DOHH2 (cell line): ENCODE measurements around the gene FRMD8.

Experiments used
- H3F3A ChIP-seq: fragments of 200-600 bp; sonication (generic), shearing (Covaris generic); 2 replicates; pipeline ENCODE4 v1.6.0; 2016; ENCODE audit warnings: antibody characterized with exemption, mild to moderate bottlenecking; ENCODE audit not compliant: control insufficient read depth, insufficient read depth
- H3K27ac ChIP-seq: fragments of 200-600 bp; sonication (generic); 2 replicates; pipeline ENCODE4 v1.5.1; 2014; ENCODE audit warnings: low read depth, mild to moderate bottlenecking, low read length, moderate library complexity
- H3K27me3 ChIP-seq: fragments of 200-600 bp; sonication (generic); 2 replicates; pipeline ENCODE4 v1.6.1; 2014; ENCODE audit warnings: mild to moderate bottlenecking, low read length, mixed read lengths; ENCODE audit not compliant: control insufficient read depth
- H3K36me3 ChIP-seq: fragments of 200-600 bp; sonication (generic); 2 replicates; pipeline ENCODE4 v1.6.1; 2014; ENCODE audit warnings: mild to moderate bottlenecking, low read length, moderate library complexity, mixed read lengths; ENCODE audit not compliant: control insufficient read depth
- H3K4me1 ChIP-seq: fragments of 200-600 bp; sonication (generic); 2 replicates; pipeline ENCODE4 v1.6.1; 2014; ENCODE audit warnings: mild to moderate bottlenecking, low read length, mixed read lengths; ENCODE audit not compliant: control insufficient read depth
- H3K4me2 ChIP-seq: fragments of 200-600 bp; sonication (generic); 2 replicates; pipeline ENCODE4 v1.6.0; 2014; ENCODE audit warnings: mild to moderate bottlenecking, low read length, moderate library complexity
- H3K4me3 ChIP-seq: fragments of 200-600 bp; sonication (generic); 2 replicates; pipeline ENCODE4 v1.5.1; 2014; ENCODE audit warnings: mild to moderate bottlenecking, low read length, mixed read lengths
- H3K79me2 ChIP-seq: fragments of 200-600 bp; sonication (generic); 2 replicates; pipeline ENCODE4 v1.6.1; 2014; ENCODE audit warnings: mild to moderate bottlenecking, low read length, mixed read lengths; ENCODE audit not compliant: control insufficient read depth
- H3K9me2 ChIP-seq: fragments of 200-600 bp; sonication (generic); replicated peaks from 2 replicates; pipeline ENCODE4 v1.6.1; 2014; ENCODE audit warnings: mild to moderate bottlenecking, low read length, mixed read lengths; ENCODE audit not compliant: control insufficient read depth
- H3K9me3 ChIP-seq: fragments of 200-600 bp; sonication (generic); 2 replicates; pipeline ENCODE4 v1.6.1; 2014; ENCODE audit warnings: antibody characterized with exemption, low read length, mixed read lengths; ENCODE audit not compliant: control insufficient read depth, insufficient read depth
- H4K20me1 ChIP-seq: fragments of 200-600 bp; sonication (generic); 2 replicates; pipeline ENCODE4 v1.6.0; 2014; ENCODE audit warnings: low read depth, mild to moderate bottlenecking, antibody characterized with exemption, low read length, moderate library complexity; ENCODE audit not compliant: control insufficient read depth, insufficient read depth
- EZH2phosphoT487 ChIP-seq: fragments of 200-600 bp; sonication (generic); IDR thresholded peaks from 2 replicates; pipeline ENCODE4 v1.6.1; 2017; ENCODE audit warnings: borderline replicate concordance, mild to moderate bottlenecking, antibody characterized with exemption, low read length, moderate library complexity, mixed read lengths
- TF ChIP-seq, protein P1 (sequence below): fragments of 200-600 bp; sonication (generic); IDR thresholded peaks from one replicate; pipeline ENCODE4 v1.5.1; 2014; ENCODE audit warnings: antibody characterized with exemption, mild to moderate bottlenecking, low read depth, low read length; ENCODE audit not compliant: poor library complexity, severe bottlenecking

FRMD8 gene

DNA sequence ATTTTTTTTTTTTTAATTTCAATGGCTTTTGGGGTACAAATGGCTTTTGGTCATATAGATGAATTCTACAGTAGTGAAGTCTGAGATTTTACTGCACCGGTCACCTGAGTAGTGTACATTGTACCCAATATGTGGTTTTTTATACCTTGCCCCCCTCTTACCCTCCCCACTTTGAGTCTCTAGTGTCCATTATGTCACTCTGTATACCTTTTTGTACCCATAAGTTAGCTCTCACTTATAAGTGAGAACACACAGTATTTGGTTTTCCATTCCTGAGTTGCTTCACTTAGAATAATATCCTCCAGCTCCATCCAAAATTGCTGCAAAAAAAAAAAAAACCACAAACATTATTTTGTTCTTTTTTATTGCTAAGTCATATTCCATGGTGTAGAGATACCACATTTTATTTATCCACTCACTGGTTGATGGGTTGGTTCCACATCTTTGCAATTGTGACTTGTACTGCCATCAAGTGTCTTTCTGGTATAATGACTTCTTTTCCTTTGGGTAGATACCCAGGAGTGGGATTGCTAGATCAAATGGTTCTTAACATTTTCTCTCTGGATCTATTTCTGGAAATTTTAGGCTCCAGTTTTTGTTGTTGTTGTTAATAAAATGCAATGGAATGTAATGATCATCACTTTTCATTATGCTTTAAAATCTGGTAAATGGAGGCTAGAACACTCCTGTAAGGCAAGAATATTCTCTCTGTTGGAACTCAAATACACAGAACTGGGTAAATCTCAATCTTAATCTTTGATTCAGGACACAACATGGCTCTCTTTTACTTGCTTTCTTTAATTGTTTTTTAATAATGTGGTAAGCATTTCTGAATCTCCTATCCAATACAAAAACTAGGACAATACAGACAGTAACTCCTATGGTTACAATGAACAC lies 46.5 kb downstream of the FRMD8 start:
- H4K20me1 ChIP-seq = no peaks in the 10 kb centered on the region
- H3K36me3 ChIP-seq = peaks cover 80% of the 10 kb centered on the region
- TF ChIP-seq, protein P1, sequence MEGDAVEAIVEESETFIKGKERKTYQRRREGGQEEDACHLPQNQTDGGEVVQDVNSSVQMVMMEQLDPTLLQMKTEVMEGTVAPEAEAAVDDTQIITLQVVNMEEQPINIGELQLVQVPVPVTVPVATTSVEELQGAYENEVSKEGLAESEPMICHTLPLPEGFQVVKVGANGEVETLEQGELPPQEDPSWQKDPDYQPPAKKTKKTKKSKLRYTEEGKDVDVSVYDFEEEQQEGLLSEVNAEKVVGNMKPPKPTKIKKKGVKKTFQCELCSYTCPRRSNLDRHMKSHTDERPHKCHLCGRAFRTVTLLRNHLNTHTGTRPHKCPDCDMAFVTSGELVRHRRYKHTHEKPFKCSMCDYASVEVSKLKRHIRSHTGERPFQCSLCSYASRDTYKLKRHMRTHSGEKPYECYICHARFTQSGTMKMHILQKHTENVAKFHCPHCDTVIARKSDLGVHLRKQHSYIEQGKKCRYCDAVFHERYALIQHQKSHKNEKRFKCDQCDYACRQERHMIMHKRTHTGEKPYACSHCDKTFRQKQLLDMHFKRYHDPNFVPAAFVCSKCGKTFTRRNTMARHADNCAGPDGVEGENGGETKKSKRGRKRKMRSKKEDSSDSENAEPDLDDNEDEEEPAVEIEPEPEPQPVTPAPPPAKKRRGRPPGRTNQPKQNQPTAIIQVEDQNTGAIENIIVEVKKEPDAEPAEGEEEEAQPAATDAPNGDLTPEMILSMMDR = peak; percentile 52
- no peak for TF ChIP-seq EZH2phosphoT487
- H3K27ac ChIP-seq = peak overlapping the region; percentile 90
- H3K79me2 ChIP-seq = peaks cover 92% of the 10 kb centered on the region
- H3K9me2 ChIP-seq = no peaks in the 10 kb centered on the region
- H3K4me2 ChIP-seq = peak overlapping the region; percentile 88
- peaks cover 51% of the 10 kb centered on the region for H3F3A ChIP-seq
- H3K9me3 ChIP-seq = no peaks in the 10 kb centered on the region
- peaks cover 82% of the 10 kb centered on the region for H3K4me1 ChIP-seq
- H3K27me3 ChIP-seq = no peaks in the 10 kb centered on the region
- H3K4me3 ChIP-seq = no peak overlapping the region

DNA sequence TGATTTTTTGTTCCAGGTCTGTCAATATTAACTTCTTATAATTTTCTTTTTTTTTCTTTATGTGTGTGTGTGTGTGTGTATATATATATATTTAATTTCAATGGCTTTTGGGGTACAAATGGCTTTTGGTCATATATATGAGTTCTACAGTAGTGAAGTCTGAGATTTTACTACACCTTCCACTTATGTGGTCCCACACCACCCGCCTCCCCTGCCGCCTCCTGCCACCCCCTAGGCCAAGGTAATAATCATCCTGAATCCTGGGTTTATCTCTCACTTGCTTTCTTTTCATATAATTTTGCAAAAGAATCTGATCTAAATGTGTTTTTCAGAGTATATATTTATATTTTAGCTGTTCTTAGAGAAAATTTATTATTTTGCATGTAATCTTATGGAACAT lies 47.2 kb downstream of the FRMD8 start:
- TF ChIP-seq, protein P1 = no peak
- TF ChIP-seq EZH2phosphoT487 = no peak
- no peak overlapping the region for H3K4me3 ChIP-seq
- no peaks in the 10 kb centered on the region for H3K27me3 ChIP-seq
- H3K36me3 ChIP-seq = peaks cover 80% of the 10 kb centered on the region
- H3K79me2 ChIP-seq = peaks cover 89% of the 10 kb centered on the region
- H3K9me2 ChIP-seq = no peaks in the 10 kb centered on the region
- H3F3A ChIP-seq = peaks cover 48% of the 10 kb centered on the region
- no peak overlapping the region for H3K27ac ChIP-seq
- H3K4me1 ChIP-seq = peaks cover 80% of the 10 kb centered on the region
- no peaks in the 10 kb centered on the region for H4K20me1 ChIP-seq
- H3K4me2 ChIP-seq = no peak overlapping the region
- H3K9me3 ChIP-seq = no peaks in the 10 kb centered on the region

GRCh38 chr11:65434057-65434666 lies 47.7 kb downstream of the FRMD8 start:
- no peak for TF ChIP-seq EZH2phosphoT487
- TF ChIP-seq, protein P1 = no peak
- no peaks in the 10 kb centered on the region for H4K20me1 ChIP-seq
- H3K79me2 ChIP-seq = peaks cover 89% of the 10 kb centered on the region
- H3K36me3 ChIP-seq = peaks cover 82% of the 10 kb centered on the region
- no peak overlapping the region for H3K4me3 ChIP-seq
- no peak overlapping the region for H3K27ac ChIP-seq
- H3F3A ChIP-seq = peaks cover 47% of the 10 kb centered on the region
- H3K27me3 ChIP-seq = no peaks in the 10 kb centered on the region
- H3K9me3 ChIP-seq = no peaks in the 10 kb centered on the region
- H3K9me2 ChIP-seq = no peaks in the 10 kb centered on the region
- H3K4me1 ChIP-seq = peaks cover 80% of the 10 kb centered on the region
- no peak overlapping the region for H3K4me2 ChIP-seq
